GM21723 (cell line): ENCODE data around the gene YKT6.
"Not testable (repeated sequence)": the region's sequence is repeated elsewhere in the genome, so short reads cannot be mapped to it uniquely, and the experiment has no call there.

Experiments
- ATAC-seq: cut with Tn5 transposase; IDR thresholded peaks from one replicate; pipeline ENCODE4 v1.9.1; 2021; ENCODE audit warnings: mild to moderate bottlenecking, moderate library complexity; ENCODE audit not compliant: unreplicated experiment

Gene YKT6

DNA sequence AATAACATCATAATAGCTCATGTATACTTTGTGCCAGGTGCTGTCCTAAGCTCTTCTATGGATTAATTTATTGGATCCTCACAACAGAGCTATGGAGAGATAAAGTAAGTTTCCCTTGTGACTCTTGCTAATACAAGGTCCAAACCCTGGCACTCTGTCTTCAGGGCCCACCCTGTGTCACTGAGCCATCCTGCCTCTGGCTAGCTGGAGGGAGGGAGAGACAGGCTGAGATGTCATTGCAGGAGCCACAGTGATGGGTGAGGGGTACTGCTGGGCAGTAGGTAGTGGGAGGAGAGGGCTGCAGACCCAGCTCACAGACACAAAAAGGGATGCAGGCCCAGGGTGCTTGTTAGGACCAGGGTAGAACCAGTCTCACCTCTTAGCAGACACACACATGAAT is 28.4 kb upstream of the YKT6 start:
- ATAC-seq = no peak

DNA sequence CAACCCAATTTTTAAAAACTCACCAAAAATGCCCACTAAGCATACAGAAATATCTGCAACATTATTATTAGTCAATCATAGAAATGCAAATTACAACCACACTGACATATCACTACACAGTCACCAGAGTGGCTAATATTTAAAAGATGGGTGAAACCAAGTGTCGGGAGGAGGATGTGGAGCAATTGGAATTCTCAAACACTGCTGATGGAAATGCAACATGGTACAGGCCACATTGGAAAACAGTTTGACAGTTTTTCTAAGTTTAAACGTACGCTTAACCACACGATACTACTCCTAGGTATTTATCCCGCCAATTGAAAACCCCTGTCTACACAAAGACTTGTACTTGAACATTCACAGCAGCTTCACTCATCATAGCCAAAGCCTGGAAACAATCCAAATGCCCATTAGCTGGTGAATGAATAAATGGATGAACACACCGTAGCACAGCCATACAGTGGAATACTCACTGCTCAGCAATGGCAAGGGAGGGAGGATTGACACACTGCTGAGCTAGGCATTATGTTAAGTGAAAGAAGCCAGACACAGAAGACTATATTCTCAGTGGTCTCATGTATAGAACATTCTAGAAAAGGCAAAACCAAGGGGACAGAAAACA is 27.9 kb upstream of the YKT6 start:
- ATAC-seq = no peak

- no peak for ATAC-seq
Measured at GRCh38 chr7:44173911-44174693, 26.7 kb upstream of the YKT6 start.

- ATAC-seq = not testable (repeated sequence)
Measured at GRCh38 chr7:44174694-44174948, 26.2 kb upstream of the YKT6 start.

DNA sequence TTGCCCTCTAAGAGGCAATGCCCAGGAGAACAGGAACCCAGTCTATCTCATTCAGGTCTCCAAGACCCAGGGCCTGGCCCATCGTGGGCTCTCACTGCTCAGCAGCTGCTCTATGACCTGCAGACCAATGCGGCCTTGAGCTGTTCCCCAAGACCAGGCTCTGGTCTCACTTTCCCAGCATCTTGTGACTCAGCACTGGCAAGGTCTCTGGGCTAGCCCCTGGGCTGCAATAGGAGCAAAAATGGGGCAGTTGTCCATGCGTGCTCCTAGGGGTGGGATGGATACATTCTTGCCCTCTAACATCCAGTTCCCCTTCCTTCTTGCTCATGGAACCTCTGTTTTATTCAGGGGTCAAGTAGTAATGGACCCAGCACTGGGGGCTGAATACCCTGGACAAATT is 25.0 kb upstream of the YKT6 start:
- no peak for ATAC-seq

- ATAC-seq = no peak
Measured at GRCh38 chr7:44176486-44176885, 24.3 kb upstream of the YKT6 start.

- no peak for ATAC-seq
Measured at GRCh38 chr7:44177570-44178131, 23.1 kb upstream of the YKT6 start.

DNA sequence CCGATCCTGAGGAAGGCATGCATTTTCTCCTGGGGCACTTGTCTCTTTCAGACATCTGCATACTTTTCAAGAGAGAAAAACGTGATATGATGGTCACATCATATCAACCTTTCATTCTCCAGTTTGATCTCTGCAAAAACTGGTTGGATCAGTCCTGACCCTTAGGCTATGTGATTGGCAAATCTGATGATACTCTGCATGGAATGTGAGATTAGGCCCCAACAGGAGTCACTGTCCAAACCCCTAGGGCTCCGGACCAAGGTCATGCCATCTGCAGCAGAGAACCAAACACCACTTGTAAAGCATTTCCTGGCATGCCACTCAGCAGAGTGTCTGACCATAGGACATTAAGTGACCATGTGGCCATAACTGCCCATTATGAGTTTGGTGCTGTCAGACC is 20.1 kb upstream of the YKT6 start:
- no peak for ATAC-seq

GRCh38 chr7:44182827-44183226 is 18.0 kb upstream of the YKT6 start:
- no peak for ATAC-seq

DNA sequence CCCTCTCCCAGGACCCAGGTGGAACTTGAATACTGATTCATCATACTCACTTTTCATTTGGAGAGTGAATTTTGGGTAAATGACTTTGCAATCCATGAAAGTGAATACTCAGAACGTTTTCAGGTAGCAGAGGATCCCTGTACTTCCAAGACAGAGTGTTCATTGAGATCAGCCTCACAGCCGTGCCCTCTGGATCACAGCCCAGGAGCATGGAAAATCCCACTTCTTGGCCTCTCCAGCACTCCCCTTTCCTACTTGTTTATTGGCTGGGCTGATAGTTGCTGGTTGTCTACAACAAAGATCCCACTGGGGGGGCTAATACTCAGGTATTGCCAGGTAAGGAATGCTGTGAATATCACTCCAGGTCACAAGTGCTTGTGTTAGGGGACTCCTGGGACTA is 17.4 kb upstream of the YKT6 start:
- no peak for ATAC-seq

GRCh38 chr7:44184206-44184872 is 16.4 kb upstream of the YKT6 start:
- no peak for ATAC-seq

DNA sequence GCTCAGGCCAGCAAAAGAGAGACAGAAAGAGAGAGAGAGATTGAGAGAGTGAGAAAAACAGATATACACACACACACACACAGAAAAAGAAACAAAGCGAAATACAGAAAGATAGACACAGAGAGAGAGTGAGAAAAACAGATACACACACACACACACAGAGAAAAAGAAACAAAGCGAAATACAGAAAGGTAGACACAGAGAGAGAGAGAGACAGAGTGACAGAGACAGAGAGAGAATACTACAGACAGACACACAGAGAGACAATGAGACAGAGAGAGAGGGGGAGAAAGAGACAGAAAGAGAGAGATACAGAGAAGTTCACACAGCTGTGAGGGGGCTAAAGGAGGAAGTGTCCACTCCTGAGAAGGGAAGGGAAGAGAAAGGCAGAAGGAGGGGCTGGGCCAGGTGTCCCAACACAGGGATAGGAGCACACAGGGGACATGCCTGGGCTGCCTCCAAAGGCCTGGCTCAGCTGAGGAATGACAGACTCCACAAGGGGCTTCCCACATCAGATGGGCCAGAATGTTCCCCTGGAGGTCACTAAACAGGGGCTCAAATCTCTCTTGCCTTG is 15.8 kb upstream of the YKT6 start:
- no peak for ATAC-seq

GRCh38 chr7:44185729-44186128 is 15.0 kb upstream of the YKT6 start:
- ATAC-seq = no peak

DNA sequence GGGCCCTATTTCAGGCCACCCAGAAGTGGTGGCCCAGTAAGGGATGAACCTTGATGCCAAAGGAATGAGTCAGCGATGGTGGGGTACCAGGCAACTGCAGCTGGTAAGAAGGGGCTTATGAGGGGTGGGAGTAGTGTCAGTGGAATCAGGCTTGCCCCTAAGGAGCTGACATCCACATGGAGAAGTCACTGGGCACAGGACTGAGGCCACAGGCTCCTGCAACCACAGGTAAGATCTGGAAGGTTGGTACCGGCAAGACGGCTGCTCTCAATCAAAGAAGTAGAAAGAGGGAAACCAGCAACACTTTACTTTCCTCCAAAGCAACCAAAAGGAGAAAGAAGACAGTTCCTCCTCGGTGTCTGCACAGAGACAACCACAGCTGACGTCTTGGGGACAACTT is 14.0 kb upstream of the YKT6 start:
- ATAC-seq = no peak

GRCh38 chr7:44187636-44188416 is 13.0 kb upstream of the YKT6 start:
- ATAC-seq = no peak

DNA sequence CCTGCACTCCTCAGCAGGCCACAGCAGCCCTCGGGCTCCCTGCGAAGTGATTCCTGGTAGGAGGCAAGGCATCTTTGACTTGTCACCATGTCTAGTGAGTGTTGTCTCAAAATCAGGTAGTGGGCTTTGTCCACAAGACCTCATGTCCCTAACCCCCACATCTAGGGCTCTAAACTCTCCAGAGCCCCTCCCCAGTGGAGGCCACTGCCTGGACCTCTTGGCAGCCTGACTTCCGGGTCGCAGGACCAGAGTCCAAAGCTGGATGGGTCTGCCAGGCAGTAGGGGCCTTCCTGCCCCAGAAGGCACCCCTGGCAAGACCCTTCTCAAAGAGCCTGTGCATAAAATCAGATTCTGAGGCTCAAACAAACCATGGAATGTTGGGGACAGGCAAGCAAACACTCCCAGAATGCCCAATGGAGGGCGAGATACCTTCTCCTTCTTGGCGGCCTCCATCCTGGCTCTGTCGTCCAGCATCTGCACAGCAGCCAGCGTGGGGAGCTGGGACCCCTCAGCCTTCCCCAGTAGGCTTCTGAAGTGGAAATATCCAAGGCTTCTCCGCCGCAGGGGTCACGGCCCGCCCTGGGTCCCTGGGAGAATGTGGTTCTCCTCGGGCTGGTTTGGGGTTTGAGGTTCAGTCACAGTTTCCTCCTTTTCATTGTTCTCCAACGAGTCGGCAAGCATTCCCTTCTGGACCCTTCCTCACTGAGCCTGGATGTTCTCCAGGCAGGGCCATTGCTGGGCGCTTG is 12.1 kb upstream of the YKT6 start:
- ATAC-seq = no peak

DNA sequence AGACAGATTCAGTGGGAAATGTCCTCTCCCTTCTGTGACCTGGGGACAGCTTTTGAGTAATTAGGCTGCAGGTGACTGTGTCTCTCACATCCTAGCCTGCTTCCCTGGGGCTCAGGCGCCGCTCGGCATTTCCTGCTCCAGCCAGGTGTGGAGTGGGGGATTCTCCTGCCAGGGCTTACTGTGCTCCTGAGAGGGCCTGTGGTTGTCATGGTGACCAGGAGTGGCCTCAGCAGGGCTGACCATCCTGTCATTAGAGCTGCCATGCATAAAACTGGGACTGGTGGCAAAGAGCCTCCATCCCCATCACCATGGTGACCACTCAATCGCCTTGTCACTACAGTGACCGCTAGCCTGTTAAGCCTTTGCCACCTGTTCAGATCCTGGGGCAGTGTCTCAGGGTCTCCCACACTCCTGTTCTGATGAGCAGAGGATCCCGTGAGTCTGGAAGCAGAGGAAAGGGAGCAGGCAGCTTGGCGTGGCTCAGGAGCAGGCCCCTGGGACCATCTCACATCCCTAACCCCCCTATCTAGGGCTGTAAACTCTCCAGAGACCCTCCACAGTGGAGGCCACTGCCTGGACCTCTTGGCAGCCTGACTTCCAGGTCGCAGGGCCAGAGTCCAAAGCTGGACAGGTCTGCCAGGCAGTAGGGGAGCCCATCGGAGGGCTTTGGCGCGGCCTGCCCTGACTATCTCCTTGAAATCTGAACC is 11.3 kb upstream of the YKT6 start, which contains the start of gene GCK:
GCK (minus strand) TSS at position 154 of the 707 bp plus-strand sequence. CDS start 486 bp downstream, outside the sequence.
- ATAC-seq = no peak

- ATAC-seq = no peak
Measured at GRCh38 chr7:44189993-44190872, 10.5 kb upstream of the YKT6 start.

DNA sequence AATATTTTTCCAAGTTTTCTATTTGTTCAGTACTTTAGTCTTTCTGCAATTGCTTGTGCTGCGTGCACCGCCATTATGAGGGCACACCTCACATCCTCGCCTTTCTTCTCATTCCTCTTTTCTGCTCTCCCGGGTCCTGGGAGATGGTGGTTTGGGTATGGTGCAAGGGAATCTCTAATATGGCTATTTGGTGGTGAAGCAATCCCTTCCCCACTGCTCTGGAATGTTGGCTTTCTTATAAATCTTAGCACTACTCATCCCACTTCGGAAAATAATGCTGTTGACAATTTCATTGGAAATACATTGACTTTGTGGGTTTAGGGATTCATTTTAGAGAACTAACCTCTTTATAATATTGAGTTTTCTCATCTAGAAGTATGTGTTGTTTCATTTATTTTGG is 9.6 kb upstream of the YKT6 start:
- ATAC-seq = no peak
